Ishikawa (cell line): ENCODE results near the gene IQCF5.

ENCODE experiments used
- CREB1 ChIP-seq: IDR thresholded peaks from 2 replicates; pipeline ENCODE4 v1.6.1; 2012; ENCODE audit warnings: low read depth
- EGR1 ChIP-seq: IDR thresholded peaks from 2 replicates; pipeline ENCODE4 v1.6.1; 2012
- EP300 ChIP-seq: IDR thresholded peaks from 2 replicates; pipeline ENCODE4 v1.6.1; 2012; ENCODE audit warnings: borderline replicate concordance
- FOXM1 ChIP-seq: IDR thresholded peaks from 2 replicates; pipeline ENCODE4 v1.6.1; 2012; ENCODE audit warnings: low read depth, borderline replicate concordance
- MAX ChIP-seq: IDR thresholded peaks from 2 replicates; pipeline ENCODE4 v1.6.1; 2012
- NFIC ChIP-seq: IDR thresholded peaks from 2 replicates; pipeline ENCODE4 v1.6.1; 2012
- RAD21 ChIP-seq: IDR thresholded peaks from 2 replicates; pipeline ENCODE4 v1.6.1; 2012; ENCODE audit warnings: low read depth
- TAF1 ChIP-seq: IDR thresholded peaks from 2 replicates; pipeline ENCODE4 v1.6.1; 2012; ENCODE audit warnings: low read depth, mild to moderate bottlenecking
- TCF12 ChIP-seq: IDR thresholded peaks from 2 replicates; pipeline ENCODE4 v1.6.1; 2012; ENCODE audit warnings: low read depth
- TEAD4 ChIP-seq: IDR thresholded peaks from 2 replicates; pipeline ENCODE4 v1.6.1; 2012
- YY1 ChIP-seq: IDR thresholded peaks from 2 replicates; pipeline ENCODE4 v1.6.1; 2012; ENCODE audit warnings: low read depth
- TF ChIP-seq, protein P1 (sequence below): IDR thresholded peaks from 2 replicates; pipeline ENCODE4 v1.6.1; 2012
- TF ChIP-seq, protein P2 (sequence below): IDR thresholded peaks from 2 replicates; pipeline ENCODE4 v1.6.1; 2012; ENCODE audit warnings: low read depth, mild to moderate bottlenecking

DNA sequence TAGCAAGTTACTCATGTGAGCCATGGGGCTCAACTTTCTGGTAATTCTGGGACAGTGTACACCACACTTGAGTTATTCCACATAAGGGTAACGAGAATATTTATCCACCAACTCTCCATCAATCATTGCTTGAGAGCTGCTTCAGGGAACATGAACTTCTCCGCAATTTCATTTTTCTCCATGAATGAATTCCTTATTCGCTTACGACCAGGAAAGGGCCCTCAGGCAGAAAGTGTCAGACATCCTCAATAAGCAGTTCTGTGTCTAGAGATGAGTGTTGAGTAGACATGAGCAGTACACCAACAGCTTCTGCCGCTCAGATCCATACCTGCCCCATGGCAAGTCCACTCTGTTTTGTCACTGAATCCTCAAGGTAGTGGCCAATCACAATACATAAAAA lies 38.8 kb downstream of the IQCF5 start:
- TF ChIP-seq TCF12 (no peak), TAF1 (no peak), YY1 (no peak), EP300 (no peak), CREB1 (no peak), TEAD4 (no peak), RAD21 (no peak), FOXM1 (no peak), NFIC (no peak), MAX (no peak), EGR1 (no peak)
- TF ChIP-seq, protein P1, sequence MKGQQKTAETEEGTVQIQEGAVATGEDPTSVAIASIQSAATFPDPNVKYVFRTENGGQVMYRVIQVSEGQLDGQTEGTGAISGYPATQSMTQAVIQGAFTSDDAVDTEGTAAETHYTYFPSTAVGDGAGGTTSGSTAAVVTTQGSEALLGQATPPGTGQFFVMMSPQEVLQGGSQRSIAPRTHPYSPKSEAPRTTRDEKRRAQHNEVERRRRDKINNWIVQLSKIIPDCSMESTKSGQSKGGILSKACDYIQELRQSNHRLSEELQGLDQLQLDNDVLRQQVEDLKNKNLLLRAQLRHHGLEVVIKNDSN = no peak
- TF ChIP-seq, protein P2, sequence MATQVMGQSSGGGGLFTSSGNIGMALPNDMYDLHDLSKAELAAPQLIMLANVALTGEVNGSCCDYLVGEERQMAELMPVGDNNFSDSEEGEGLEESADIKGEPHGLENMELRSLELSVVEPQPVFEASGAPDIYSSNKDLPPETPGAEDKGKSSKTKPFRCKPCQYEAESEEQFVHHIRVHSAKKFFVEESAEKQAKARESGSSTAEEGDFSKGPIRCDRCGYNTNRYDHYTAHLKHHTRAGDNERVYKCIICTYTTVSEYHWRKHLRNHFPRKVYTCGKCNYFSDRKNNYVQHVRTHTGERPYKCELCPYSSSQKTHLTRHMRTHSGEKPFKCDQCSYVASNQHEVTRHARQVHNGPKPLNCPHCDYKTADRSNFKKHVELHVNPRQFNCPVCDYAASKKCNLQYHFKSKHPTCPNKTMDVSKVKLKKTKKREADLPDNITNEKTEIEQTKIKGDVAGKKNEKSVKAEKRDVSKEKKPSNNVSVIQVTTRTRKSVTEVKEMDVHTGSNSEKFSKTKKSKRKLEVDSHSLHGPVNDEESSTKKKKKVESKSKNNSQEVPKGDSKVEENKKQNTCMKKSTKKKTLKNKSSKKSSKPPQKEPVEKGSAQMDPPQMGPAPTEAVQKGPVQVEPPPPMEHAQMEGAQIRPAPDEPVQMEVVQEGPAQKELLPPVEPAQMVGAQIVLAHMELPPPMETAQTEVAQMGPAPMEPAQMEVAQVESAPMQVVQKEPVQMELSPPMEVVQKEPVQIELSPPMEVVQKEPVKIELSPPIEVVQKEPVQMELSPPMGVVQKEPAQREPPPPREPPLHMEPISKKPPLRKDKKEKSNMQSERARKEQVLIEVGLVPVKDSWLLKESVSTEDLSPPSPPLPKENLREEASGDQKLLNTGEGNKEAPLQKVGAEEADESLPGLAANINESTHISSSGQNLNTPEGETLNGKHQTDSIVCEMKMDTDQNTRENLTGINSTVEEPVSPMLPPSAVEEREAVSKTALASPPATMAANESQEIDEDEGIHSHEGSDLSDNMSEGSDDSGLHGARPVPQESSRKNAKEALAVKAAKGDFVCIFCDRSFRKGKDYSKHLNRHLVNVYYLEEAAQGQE = no peak
